NCI-H510A treated with DMSO at 0.1 percent for 48 hours (cell line): ENCODE results near the gene CLDN24.

Source experiments
- DNase-seq: peaks from one replicate; lab custom pipeline; 2025; lab: John Stamatoyannopoulos, UW

Gene CLDN24

DNA sequence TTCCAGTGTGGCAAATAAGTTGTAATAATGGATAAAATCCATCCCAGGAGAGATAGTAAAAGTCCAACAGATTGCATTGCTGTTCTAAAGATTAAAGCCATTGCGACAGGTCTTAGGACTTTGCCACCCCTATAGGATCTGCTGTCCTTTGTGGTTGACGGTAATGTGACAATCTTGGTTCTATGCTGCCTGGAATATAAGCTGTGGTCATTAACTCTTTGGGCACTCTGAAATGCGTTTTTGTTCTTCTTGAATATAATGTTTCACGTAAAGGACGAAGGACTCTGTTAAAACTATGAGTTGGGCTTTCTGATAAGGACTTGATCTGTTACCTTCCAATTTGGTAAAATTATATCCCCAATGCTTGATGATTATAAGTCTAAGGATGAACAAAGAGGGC lies at the start of gene CLDN24:
CLDN24 (minus strand) TSS at position 101 of the 400 bp plus-strand sequence; CDS start at position 101, 0 bp downstream.
- no peak for DNase-seq

DNA sequence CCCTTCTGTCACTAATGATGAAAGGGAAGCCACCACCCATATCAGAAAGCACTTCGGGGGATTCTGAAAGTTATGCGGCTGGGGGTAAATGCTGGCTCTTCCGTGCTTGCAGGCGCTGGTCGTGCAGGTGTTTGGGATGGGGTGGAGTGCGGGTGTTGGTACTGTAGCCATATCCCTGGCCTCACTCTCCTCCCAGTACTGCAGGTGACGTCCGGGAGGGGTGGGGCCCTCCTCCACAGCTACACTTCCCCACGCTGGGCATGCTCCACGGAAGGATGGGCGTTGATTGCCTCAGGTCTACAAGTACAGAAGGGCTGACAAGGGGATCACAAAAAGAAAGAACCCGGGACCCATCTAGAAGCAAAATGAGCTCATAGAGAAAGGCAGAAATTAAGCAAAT lies 48.6 kb upstream of the CLDN24 start:
- no peak for DNase-seq

DNA sequence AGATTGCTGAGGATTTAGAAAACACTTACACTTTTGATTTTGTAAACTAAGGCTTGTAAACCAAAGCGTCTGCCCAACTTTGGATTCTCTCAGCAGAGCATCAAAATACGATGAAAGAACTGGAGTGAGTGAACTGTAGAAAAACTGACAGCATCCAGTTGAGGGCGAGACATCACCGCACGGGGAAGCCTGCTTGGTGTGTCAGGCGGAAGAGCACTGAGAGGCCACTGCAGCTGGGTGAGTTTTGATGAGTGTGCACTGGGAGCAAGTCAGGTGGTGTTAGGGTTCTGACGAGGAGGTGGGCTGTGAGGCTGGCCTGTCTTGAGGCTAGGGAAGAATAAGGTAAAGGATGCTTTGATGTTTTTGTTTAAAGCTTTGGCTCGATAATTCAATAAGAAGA lies 46.8 kb upstream of the CLDN24 start:
- DNase-seq = no peak

DNA sequence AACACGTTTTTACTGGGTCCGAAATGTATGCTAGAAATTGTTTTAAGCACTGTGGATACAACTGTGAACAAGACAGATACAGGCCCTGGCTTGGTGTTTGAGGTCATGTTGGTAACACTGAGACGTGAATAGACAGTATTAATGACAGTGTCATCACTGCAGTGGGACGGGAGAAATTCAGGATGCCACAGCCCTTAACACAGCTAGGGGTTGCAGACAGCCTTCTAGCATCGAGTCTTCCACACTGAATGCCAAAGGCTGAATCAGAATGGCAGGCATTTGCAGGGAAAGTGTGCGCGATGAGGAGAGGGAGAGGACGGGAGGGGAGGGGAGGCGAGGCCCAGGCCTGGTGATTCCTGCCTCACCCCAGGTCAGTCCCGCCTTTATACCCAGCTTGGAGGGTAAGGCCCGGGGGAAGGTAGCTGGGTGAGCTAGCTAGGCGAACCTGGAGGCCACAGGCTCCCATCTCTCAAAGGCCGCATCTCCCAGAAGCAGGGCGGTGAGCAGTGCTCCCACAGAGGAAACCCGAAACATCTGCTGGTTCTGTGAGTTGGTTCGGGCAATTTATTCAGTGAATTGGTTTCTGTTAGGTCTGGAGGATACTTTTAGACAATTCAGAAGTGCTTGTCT lies 44.1 kb upstream of the CLDN24 start:
- DNase-seq = no peak

DNA sequence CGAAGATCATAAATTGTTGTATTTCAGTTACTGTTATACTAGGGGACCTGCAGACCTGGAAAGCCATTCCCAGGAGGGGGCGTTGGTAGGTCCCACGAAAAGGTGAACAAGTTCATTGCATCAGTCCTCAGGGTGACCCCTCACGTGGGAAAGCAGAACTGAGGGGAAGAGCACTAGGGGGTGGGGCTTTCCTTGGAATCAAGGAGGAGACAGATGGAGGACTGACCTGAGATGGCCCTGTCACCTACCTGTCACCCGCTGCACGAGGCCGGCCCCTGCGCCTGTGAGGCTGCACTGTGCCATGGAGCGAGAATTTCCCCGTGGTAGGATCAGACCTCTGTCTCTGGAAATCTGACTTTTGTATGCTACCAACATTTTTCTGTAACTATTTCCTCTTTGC lies 41.8 kb upstream of the CLDN24 start:
- no peak for DNase-seq

DNA sequence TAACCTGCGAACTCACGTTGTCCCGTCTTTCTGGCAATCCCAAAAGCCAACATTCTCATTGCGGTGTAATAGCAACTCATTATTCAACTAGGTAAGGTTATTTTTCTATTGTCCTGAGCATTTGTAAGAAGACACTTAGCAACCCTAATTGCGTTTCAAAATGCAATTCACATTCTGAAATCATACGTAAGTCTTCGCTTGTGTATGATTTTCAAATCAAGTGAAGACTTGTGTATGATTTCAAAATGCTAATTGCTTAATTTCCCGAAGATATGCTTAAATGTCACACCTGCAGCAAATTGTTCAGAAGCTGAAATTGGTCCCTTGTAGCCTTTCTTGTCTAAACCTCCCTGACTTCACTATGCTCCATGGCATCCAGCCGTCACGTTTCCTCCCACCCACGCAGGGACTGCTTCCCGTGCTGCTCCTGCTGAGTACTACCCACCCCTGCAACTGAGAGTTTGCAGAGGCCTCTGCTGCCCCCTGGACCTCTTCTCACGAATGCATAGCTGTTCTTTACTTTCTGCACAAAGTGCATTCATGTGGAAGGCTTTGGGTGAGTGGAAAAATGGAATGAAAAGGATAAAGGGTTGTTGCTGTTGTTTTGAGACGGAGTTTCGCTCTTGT lies 40.8 kb upstream of the CLDN24 start:
- no peak for DNase-seq

DNA sequence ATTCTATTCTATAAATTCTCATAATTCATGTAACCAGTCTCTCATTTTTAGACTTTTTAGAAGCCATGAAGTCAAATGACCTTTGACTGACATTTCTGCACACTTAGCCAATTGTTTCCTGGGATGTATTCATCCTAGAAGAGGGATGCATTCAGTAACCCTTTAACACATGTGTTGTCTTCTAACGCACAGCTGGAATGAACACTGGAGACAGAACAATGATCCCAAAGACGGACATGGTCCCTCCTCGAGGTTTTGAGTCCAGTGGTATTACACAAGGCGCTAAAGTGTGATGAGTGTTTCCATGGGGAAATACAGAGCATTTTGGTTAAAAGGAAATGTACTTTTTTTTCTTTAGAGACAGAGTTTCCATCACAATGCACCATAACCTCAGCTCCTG lies 39.8 kb upstream of the CLDN24 start:
- no peak for DNase-seq

DNA sequence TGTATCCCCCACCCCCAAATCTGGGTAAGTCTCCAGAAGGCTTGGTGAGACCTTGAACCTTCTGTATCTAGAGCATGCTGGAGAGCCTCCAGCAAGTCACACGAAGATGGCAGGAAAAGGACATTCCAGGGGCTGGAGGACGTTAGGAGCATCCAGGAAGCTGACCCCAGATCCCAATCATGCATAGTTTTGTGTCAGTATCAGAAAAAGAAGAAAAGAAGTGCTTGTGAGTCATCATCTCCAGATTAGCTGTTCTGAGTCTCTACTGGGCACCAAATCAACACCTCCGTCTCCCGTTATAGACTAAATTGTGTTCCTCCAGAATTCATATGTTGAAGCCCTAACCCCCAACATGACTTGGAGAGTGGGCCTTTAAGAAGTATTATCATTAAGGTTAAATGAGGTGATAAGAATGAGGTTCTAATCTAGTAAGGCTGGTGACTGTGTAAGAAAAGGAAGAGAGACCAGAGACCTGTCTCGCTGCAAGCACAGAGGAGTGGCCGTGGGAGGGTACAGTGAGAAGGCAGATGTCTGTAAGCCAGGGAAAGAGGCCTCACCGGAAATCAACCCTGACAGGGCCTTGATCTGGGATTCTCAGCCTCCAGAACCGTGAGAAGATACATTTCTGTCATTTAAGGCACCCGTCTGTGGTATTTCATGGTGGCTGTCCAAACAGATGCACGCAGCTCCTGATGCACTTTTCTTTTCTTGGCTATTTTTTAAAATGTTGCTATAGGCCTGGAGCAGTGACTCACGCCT lies 38.1 kb upstream of the CLDN24 start:
- no peak for DNase-seq

DNA sequence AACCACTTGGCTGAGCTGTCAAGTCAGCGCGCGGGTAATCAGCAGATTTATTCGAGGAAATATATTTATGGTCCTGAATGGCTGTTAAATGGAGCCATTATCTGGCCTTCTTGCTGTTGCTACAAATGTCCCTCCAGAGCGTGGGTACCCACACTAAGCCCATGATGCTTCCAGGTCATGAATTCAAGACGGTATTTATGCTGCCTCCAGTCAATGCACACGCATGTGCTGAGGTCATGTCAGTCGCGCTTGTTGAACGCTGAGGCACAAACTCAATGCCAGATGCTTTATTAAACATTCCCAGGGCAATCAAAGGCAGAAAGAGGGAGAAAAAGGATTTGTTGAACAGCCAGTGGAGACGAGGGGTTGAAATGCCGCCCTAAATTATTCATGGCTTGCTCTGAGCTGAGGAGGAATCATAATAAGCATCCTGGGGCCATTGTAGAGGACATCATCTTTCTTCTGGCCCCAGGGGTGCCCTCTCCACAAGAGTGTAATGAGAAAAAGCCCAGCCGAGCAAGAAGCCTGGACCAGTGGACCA lies 36.1 kb upstream of the CLDN24 start:
- DNase-seq = no peak

DNA sequence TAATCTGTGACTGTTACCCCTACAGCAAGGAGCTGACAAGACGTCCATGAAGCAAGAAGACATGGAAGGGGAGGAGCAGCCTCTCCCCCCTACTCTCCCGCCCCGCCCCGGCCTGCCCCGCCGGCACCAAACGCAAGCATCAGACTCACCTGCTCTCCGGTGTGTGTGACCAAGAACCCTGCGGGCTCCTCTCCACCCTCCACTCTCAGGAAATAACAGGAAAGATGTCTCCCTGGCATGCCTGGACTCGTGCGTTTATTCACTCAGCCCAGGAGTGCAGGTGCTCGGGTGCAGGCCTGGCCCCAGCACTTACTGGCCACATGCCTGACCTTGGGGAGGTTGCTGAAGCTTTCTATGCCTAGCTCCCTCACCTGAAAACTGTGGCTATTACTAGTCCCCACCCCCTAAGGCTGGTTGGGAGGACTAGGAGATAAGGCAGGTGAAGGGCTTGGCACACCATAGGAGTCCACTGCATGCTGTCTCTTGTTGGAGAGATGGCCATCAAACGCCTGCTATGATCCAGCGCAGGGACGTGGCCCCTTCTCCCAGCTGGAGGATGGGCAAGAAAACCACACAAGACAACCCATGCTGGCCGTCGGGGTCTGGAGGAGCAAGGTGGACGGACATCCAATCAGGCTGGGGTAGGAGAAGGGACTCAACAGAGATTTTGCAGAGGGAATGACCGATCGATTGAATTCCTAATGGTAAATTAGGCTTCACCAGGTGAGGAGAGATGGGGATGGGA lies 34.9 kb upstream of the CLDN24 start:
- peak; percentile 55 for DNase-seq

DNA sequence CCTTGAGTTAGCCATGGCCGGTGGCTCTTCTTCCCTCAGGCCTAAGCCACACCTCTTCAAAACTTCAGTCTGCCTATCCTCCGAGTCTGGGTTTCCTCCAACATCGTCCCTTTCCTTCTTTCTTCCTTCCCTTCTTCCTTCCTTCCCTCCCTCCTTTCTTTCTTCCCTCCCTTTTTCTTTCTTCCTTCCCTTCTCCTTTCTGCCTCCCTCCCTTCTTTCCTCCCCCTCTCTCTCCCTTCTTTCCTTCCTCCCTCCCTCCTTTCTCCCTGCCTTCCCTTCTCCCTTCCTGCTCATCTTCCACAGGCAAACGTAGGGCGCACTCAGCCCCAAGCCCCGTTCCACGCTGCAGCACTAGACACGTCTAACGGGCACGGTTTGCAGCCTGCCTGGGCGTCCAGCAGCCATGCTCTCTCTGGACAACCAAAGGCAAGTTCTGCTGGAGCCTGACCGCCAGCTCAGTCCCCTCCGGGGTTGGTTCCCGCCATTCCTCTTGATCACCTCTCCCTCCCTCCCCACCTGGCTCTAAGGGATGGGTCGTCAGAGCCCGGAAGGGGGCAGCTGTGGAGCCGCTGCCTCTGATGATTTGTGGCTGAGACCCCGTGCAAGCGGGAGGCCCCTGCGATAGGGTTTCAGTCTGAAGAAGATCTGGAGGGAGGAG lies 34.1 kb upstream of the CLDN24 start:
- no peak for DNase-seq

DNA sequence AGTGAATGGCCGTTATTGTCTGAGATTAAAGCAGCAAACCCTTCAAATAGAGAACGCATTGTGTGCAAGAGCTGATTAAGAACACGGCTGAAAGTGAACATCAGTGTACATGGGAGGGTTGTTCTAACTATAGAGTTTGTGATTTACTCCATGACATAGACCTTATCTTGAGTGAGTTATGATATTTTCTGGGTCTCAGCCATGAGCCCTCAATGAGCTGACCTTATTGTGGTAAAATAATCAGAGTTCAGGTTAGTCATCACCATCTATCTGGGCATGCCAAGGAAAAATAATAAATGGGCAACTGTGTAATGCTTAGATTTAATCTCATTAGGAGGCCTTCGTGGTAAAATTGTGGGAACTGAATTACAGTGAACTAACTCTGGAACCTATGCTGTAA lies 33.2 kb upstream of the CLDN24 start:
- no peak for DNase-seq

DNA sequence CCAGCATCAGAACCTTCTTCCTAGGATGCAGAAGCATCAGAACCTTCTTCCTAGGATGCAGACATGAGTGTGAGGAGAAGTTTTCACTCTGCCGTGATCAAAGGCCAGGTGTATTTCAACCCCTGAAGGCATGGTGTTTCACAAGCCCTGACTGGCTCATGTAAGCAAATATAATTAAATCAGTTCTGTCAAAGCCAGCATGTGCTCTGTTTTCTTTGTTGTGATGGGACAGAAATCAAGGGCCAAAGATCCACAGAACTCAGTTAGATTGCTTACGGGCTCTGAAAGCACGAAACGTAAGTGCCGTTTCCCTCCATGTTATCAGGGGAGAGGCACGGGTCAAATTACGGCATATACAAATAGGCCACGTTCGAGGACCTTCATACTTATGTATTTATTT lies 32.0 kb upstream of the CLDN24 start:
- peak; percentile 26 for DNase-seq

DNA sequence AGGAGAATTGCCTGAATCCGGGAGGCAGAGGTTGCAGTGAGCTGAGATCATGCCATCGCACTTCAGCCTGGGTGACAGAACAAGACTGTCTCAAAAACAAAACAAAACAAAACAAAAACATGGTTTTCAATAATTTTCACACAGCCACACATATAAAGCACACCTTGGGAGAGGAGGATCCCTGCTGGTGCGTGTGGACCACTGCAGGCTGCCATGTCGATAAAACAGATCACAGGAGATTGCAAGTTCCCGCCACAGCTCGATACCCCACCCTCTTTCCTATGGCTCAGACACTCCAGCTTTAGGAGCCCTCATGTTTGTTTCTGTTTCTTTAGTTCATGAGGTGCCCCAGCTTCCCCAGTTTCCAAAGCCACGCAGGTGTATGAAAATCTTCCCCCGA lies 31.3 kb upstream of the CLDN24 start:
- no peak for DNase-seq

DNA sequence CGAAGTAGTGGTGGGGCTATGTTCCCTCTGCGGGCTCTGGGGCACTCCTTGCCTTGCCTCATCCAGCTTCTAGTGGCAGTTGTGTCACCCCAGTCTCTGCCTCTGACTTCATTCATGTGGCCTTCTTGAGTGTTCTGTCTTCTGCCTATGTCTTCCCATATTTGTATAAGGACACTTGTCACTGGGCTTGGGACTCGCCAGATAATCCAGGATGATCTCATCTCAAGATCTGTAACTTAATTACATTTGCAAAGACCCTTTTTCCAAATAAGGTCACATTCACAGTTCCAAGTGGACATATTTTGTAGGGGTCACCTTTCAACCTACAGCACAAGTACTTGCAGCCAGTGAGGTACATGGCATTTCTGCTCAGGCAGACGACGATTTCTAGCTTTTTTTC lies 30.3 kb upstream of the CLDN24 start:
- no peak for DNase-seq

DNA sequence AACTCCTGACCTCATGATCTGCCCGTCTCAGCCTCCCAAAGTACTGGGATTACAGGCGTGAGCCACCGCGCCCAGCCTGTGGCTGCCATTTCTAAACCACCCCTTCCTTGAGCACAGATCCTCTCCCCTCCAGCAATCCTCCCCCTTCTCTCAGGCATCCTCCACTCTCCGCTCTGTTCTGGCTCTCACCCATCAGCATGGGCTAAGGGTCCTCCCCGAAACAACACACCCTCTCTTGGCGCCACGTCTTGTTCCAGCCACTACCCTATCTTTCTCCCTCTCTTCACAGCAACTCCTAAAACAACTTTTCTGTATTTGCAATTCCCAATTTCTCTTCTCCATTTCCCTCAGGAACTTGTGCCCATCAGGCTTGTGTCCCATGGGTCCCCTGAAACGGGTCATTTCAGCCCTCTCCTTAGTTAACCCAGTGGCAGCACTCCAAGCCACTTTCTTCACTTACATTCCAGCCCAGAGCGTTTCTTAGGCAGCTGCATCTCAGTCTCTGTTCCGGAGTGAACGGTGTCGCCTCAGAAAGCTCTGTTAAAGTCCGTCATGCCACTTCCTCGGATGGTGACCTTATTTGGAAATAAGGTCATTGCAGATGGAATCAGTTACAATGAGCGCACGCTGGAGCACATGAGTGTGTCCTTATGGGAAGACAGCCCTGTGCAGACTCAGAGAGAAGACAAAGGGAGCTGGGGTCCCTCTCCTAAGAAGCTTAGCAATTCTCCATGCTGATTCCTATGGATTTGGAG lies 28.3 kb upstream of the CLDN24 start:
- DNase-seq = no peak

DNA sequence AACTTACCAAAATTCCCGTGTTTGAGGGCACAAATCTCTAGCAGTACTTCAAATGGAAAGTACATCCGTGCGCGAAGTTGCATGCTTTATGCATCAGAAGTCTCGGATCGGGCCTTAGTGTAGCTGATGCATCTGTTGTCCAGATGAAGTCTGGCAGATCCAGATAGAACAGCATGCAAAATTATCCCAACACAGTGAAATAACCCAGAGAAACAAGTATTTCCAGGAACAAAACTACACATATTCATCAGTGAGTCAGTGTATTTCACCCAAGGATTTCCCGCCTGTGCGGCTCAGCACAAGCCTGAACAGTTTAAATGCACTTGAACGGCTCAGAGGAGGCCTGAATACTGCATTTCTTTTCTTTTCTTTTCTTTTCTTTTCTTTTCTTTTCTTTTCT lies 27.4 kb upstream of the CLDN24 start:
- DNase-seq = no peak

DNA sequence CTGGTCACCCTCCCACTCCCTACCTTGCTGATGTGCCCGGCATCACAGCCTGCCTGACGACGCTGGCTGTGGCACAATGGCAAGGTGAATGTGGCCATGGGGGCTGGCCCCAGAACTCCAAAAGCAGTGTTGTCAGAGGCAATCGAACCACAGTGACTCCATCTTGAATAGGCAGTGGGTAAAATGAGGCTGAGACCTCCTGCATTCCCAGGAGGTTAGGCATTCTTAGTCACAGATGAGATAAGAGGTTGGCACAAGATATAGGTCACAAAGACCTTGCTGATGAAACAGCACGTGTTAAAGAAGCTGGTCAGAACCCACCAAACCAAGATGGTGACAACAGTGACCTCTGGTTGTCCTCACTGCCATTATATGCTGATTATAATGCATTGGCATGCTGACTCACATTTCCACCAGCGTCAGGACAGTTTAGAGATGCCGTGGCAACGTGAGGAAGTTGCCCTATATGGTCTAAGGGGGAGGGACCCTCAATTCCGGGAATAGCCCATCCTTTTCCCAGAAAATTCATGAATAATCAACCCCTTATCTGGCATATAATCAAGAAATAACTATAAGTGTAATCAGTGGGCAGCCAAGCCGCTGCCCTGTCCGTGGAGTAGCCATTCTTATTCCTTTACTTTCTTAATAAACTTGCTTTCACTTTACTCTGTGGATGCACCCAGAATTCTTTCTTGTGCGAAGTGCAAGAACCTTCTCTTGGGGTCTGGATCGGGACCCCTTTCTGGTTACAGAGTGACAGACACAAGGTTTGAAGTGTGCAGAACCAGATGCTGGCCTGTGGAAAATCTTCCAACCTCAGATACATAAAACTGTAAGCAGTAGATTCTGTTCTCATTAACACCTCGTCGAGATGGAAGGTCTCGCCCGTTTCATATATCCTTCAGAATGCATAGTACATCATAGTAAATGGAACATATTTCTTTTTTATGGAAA lies 26.8 kb upstream of the CLDN24 start:
- no peak for DNase-seq

DNA sequence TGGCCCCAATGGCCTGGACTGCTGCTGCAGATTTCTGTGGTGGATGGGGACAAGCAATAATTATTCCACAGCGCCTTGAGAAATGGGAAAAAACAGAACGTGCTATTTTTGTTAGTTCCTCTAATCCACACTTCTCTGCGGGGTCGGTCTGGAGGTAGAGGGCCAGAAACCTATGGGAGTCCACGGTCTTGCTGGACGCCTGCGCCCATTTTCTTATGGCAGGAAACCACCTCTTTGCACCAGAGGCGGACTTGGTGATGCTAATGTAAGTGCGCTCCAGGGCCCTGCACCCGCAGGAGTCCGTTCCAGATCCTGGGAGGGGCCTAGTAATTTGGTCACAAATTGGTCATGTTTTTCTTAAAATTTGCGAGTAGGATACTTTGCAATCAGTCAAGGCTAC lies 25.9 kb upstream of the CLDN24 start:
- no peak for DNase-seq

DNA sequence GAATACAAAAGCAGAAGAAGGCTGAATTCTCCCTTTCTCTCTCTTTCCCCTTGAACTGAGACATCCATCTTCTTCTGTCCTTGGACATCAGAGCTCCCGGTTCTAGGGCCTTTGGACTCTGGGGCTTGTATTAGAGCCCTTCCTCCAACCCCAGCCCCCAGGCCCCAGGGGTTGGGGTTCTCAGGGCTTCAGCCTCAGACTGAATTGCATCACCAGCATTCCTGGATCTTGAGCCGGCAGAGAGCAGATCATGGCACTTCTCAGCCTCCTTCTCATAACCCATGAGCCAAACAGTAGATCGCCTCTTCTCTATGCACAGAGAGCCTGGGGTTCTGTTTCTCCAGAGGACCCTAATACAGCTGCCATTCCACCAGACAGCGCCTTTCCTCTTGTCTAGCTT lies 25.3 kb upstream of the CLDN24 start:
- no peak for DNase-seq
